K562 (cell line): Measurements from ENCODE around the gene RAB5A. TPM values are rescaled to one million over a fixed set of nuclear protein-coding genes. Genes with fewer than 3 reads are reported as not detected.

Experiments used
- BDP1 ChIP-seq: IDR thresholded peaks from 3 replicates; pipeline ENCODE4 v1.6.1; 2011; ENCODE audit not compliant: insufficient read length, insufficient read depth
- COPS2 ChIP-seq: fragments of 450-650 bp; conservative IDR thresholded peaks from 2 replicates; pipeline ENCODE4 v1.6.1; 2016; ENCODE audit warnings: mild to moderate bottlenecking, moderate library complexity
- ELF1 ChIP-seq: fragments of 200-800 bp; sonication (Bioruptor generic); IDR thresholded peaks from 2 replicates; pipeline ENCODE4 v1.6.1; 2016; ENCODE audit warnings: missing genetic modification characterization, missing compliant biosample characterization
- NCOR1 ChIP-seq: fragments of 450-650 bp; IDR thresholded peaks from 2 replicates; pipeline ENCODE4 v1.6.1; 2016; ENCODE audit warnings: mild to moderate bottlenecking, moderate library complexity
- SMAD4 ChIP-seq: fragments of 250-450 bp; sonication (Bioruptor Pico); conservative IDR thresholded peaks from 2 replicates; pipeline ENCODE4 v1.8.0; 2021; ENCODE audit warnings: inconsistent platforms, mild to moderate bottlenecking, moderate library complexity
- ZNF3 ChIP-seq: fragments of 250-450 bp; sonication (Bioruptor Pico); IDR thresholded peaks from 2 replicates; pipeline ENCODE4 v1.5.0; 2021; ENCODE audit warnings: mild to moderate bottlenecking, moderate library complexity
- ZNF778 ChIP-seq: fragments of 450-650 bp; formaldehyde crosslinking; IDR thresholded peaks from 2 replicates; pipeline ENCODE4 v1.4.0; 2020; ENCODE audit warnings: mild to moderate bottlenecking, moderate library complexity
- polyA plus RNA-seq, 8 experiments: library from polyadenylated mRNA; depleted of rRNA in 4 of 8; stranded (reverse) in 5 of 8; unstranded in 3 of 8; fragments of >200 nt; fragmentation: Nextera tagmentation in 2 of 8; fragmentation: Illumina TruSeq in 1 of 8; extraction: Ambion mirVana in 2 of 8; extraction: Trizol in 1 of 8; gene quantifications; 2 replicates each; pipeline versions ENCODE4 v1.2.1 to v1.2.3, GENCODE V29; 2011 to 2014; ENCODE audit warnings: inconsistent platforms in 1 of 8, missing spikeins in 1 of 8
- total RNA-seq, 7 experiments: library from RNA; depleted of rRNA in 6 of 7; stranded (reverse); fragments of >200 nt in 6 of 7; fragmentation: Illumina TruSeq in 2 of 7; extraction: Trizol in 2 of 7; gene quantifications; 2 replicates each; pipeline versions ENCODE4 v1.2.1 to v1.2.3, GENCODE V29; 2011 to 2021; ENCODE audit warnings: low replicate concordance in 1 of 7
- TF ChIP-seq, protein P1 (sequence below): fragments of 450-650 bp; IDR thresholded peaks from 2 replicates; pipeline ENCODE4 v1.6.1; 2016; ENCODE audit warnings: mild to moderate bottlenecking, moderate library complexity
- TF ChIP-seq, protein P2 (sequence below), 2 experiments: fragments of 450-650 bp in 1 of 2; sonication (generic) in 1 of 2; formaldehyde crosslinking; conservative IDR thresholded peaks; 2 replicates each; pipeline versions ENCODE4 v1.4.0 to v1.8.1; 2020 to 2022; ENCODE audit warnings: mild to moderate bottlenecking in 1 of 2, missing genetic modification reagents in 1 of 2
- TF ChIP-seq, protein P3 (sequence below): fragments of 450-650 bp; IDR thresholded peaks from one replicate; pipeline ENCODE4 v1.6.1; 2018; ENCODE audit warnings: mild to moderate bottlenecking, moderate library complexity; ENCODE audit not compliant: partially characterized antibody
- TF ChIP-seq, protein P4 (sequence below): fragments of 450-650 bp; IDR thresholded peaks from 2 replicates; pipeline ENCODE4 v1.6.1; 2017; ENCODE audit warnings: antibody characterized with exemption

Gene RAB5A
- total and polyA plus RNA-seq, 9 of the 15 experiments (the other 6 are each of a cell fraction or from before 2014, with no cell fraction given) = 28.3 to 64.2 (median 49.0) TPM

DNA sequence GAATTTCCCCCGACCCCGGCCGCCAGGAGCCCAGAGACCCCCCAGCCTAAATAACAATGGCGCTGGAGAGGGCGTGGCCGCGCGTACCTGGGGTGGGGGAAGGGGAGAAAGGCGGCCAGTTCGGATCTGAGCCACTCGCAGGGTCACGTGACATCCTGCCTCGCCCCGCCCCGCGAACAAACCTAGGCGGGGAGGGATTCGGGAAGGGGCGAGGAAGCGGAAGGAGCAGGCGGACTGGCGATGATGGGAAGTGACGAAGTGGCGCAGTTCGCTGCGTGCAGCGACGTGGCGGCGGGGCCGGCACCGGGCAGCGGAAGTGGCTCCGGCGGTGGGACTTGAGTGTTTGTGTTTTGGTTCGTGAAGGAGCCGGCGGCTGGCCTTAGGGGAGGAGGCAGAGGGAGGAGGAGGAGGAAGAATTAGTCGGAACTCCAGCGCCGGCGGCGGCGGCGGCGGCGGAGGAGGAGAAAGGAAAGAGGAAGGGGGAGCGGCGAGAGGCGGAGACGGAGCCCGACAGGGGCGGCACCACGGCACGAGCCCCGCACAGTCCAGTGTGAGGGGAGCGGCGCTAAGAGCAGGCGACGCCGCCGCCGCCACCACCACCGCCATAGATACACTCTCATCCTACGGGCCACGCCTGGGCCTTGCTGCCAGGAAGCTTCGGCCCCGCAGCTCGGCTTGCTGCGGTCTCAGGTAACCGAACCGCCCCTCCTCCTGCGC, at the start of gene RAB5A (continued):
- TF ChIP-seq, protein P1, sequence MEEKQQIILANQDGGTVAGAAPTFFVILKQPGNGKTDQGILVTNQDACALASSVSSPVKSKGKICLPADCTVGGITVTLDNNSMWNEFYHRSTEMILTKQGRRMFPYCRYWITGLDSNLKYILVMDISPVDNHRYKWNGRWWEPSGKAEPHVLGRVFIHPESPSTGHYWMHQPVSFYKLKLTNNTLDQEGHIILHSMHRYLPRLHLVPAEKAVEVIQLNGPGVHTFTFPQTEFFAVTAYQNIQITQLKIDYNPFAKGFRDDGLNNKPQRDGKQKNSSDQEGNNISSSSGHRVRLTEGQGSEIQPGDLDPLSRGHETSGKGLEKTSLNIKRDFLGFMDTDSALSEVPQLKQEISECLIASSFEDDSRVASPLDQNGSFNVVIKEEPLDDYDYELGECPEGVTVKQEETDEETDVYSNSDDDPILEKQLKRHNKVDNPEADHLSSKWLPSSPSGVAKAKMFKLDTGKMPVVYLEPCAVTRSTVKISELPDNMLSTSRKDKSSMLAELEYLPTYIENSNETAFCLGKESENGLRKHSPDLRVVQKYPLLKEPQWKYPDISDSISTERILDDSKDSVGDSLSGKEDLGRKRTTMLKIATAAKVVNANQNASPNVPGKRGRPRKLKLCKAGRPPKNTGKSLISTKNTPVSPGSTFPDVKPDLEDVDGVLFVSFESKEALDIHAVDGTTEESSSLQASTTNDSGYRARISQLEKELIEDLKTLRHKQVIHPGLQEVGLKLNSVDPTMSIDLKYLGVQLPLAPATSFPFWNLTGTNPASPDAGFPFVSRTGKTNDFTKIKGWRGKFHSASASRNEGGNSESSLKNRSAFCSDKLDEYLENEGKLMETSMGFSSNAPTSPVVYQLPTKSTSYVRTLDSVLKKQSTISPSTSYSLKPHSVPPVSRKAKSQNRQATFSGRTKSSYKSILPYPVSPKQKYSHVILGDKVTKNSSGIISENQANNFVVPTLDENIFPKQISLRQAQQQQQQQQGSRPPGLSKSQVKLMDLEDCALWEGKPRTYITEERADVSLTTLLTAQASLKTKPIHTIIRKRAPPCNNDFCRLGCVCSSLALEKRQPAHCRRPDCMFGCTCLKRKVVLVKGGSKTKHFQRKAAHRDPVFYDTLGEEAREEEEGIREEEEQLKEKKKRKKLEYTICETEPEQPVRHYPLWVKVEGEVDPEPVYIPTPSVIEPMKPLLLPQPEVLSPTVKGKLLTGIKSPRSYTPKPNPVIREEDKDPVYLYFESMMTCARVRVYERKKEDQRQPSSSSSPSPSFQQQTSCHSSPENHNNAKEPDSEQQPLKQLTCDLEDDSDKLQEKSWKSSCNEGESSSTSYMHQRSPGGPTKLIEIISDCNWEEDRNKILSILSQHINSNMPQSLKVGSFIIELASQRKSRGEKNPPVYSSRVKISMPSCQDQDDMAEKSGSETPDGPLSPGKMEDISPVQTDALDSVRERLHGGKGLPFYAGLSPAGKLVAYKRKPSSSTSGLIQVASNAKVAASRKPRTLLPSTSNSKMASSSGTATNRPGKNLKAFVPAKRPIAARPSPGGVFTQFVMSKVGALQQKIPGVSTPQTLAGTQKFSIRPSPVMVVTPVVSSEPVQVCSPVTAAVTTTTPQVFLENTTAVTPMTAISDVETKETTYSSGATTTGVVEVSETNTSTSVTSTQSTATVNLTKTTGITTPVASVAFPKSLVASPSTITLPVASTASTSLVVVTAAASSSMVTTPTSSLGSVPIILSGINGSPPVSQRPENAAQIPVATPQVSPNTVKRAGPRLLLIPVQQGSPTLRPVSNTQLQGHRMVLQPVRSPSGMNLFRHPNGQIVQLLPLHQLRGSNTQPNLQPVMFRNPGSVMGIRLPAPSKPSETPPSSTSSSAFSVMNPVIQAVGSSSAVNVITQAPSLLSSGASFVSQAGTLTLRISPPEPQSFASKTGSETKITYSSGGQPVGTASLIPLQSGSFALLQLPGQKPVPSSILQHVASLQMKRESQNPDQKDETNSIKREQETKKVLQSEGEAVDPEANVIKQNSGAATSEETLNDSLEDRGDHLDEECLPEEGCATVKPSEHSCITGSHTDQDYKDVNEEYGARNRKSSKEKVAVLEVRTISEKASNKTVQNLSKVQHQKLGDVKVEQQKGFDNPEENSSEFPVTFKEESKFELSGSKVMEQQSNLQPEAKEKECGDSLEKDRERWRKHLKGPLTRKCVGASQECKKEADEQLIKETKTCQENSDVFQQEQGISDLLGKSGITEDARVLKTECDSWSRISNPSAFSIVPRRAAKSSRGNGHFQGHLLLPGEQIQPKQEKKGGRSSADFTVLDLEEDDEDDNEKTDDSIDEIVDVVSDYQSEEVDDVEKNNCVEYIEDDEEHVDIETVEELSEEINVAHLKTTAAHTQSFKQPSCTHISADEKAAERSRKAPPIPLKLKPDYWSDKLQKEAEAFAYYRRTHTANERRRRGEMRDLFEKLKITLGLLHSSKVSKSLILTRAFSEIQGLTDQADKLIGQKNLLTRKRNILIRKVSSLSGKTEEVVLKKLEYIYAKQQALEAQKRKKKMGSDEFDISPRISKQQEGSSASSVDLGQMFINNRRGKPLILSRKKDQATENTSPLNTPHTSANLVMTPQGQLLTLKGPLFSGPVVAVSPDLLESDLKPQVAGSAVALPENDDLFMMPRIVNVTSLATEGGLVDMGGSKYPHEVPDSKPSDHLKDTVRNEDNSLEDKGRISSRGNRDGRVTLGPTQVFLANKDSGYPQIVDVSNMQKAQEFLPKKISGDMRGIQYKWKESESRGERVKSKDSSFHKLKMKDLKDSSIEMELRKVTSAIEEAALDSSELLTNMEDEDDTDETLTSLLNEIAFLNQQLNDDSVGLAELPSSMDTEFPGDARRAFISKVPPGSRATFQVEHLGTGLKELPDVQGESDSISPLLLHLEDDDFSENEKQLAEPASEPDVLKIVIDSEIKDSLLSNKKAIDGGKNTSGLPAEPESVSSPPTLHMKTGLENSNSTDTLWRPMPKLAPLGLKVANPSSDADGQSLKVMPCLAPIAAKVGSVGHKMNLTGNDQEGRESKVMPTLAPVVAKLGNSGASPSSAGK = peak; percentile 75
- TF ChIP-seq, protein P2, sequence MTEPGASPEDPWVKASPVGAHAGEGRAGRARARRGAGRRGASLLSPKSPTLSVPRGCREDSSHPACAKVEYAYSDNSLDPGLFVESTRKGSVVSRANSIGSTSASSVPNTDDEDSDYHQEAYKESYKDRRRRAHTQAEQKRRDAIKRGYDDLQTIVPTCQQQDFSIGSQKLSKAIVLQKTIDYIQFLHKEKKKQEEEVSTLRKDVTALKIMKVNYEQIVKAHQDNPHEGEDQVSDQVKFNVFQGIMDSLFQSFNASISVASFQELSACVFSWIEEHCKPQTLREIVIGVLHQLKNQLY (CRISPR knock-in tag; conservative IDR thresholded peaks at IDR 0.05) = 0 out of 4 replicates have a peak, but pooled peaks of 1 of the 2 experiments have one; percentile 1
- TF ChIP-seq BDP1 (no peak), SMAD4 (CRISPR knock-in tag) (peak; percentile 68), COPS2 (no peak), ZNF3 (no peak), ELF1 (tag) (peak; percentile 95), ZNF778 (CRISPR knock-in tag) (no peak), NCOR1 (peak; percentile 71)
- TF ChIP-seq, protein P3, sequence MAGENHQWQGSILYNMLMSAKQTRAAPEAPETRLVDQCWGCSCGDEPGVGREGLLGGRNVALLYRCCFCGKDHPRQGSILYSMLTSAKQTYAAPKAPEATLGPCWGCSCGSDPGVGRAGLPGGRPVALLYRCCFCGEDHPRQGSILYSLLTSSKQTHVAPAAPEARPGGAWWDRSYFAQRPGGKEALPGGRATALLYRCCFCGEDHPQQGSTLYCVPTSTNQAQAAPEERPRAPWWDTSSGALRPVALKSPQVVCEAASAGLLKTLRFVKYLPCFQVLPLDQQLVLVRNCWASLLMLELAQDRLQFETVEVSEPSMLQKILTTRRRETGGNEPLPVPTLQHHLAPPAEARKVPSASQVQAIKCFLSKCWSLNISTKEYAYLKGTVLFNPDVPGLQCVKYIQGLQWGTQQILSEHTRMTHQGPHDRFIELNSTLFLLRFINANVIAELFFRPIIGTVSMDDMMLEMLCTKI = no peak
- TF ChIP-seq, protein P4, sequence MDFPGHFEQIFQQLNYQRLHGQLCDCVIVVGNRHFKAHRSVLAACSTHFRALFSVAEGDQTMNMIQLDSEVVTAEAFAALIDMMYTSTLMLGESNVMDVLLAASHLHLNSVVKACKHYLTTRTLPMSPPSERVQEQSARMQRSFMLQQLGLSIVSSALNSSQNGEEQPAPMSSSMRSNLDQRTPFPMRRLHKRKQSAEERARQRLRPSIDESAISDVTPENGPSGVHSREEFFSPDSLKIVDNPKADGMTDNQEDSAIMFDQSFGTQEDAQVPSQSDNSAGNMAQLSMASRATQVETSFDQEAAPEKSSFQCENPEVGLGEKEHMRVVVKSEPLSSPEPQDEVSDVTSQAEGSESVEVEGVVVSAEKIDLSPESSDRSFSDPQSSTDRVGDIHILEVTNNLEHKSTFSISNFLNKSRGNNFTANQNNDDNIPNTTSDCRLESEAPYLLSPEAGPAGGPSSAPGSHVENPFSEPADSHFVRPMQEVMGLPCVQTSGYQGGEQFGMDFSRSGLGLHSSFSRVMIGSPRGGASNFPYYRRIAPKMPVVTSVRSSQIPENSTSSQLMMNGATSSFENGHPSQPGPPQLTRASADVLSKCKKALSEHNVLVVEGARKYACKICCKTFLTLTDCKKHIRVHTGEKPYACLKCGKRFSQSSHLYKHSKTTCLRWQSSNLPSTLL = no peak
